ENCODE results near the gene FZD4.

DNA sequence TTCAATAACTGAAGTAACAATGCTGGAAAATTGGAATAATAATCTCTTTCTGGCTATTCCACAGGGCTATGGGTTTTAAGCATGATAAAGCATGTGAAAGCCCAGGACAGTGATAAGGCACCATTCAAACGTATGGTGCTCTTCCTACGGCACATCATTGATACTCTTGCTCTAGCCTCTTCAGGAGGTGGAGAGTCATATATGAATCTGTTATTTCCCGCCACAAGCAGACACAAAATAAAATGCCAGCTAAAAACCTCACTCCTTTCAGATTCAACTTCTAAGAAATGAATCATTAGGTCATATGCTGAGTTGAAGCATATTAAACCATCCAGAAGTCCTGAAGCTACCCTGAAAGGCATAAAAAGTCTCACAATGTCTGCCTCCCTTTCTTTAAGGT lies 49.9 kb downstream of the FZD4 start:
- TF ChIP-seq TEAD4 (IDR thresholded peaks at IDR 0.05): no peak
- TF ChIP-seq, protein P1, sequence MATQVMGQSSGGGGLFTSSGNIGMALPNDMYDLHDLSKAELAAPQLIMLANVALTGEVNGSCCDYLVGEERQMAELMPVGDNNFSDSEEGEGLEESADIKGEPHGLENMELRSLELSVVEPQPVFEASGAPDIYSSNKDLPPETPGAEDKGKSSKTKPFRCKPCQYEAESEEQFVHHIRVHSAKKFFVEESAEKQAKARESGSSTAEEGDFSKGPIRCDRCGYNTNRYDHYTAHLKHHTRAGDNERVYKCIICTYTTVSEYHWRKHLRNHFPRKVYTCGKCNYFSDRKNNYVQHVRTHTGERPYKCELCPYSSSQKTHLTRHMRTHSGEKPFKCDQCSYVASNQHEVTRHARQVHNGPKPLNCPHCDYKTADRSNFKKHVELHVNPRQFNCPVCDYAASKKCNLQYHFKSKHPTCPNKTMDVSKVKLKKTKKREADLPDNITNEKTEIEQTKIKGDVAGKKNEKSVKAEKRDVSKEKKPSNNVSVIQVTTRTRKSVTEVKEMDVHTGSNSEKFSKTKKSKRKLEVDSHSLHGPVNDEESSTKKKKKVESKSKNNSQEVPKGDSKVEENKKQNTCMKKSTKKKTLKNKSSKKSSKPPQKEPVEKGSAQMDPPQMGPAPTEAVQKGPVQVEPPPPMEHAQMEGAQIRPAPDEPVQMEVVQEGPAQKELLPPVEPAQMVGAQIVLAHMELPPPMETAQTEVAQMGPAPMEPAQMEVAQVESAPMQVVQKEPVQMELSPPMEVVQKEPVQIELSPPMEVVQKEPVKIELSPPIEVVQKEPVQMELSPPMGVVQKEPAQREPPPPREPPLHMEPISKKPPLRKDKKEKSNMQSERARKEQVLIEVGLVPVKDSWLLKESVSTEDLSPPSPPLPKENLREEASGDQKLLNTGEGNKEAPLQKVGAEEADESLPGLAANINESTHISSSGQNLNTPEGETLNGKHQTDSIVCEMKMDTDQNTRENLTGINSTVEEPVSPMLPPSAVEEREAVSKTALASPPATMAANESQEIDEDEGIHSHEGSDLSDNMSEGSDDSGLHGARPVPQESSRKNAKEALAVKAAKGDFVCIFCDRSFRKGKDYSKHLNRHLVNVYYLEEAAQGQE (IDR thresholded peaks at IDR 0.05; ENCODE audit: low read depth): no peak
- TF ChIP-seq RAD21 (IDR thresholded peaks at IDR 0.05; ENCODE audit: low read depth): no peak
- TF ChIP-seq CEBPB (IDR thresholded peaks at IDR 0.05): no peak
- TF ChIP-seq, protein P2, sequence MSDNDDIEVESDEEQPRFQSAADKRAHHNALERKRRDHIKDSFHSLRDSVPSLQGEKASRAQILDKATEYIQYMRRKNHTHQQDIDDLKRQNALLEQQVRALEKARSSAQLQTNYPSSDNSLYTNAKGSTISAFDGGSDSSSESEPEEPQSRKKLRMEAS (IDR thresholded peaks at IDR 0.05): no peak

Measured in Ishikawa (cell line).